Uterus (tissue), 4 donors: Measurements from ENCODE around the gene EGFL6. TPM values are rescaled to one million over a fixed set of nuclear protein-coding genes. Genes with fewer than 3 reads are reported as not detected.
"Not testable (repeated sequence)": the region's sequence is repeated elsewhere in the genome, so short reads cannot be mapped to it uniquely, and the experiment has no call there.

Source experiments
- DNase-seq, 2 donors: peaks; one replicate each; pipeline ENCODE4 v3.0.0-alpha.2; 2019 to 2020
- H3K27ac ChIP-seq, 2 donors: fragments of 200-600 bp; sonication (generic); 1 replicate in 1 of 2; 2 replicates in 1 of 2; pipeline ENCODE4 v1.5.1; 2016 to 2018
- H3K27me3 ChIP-seq, 2 donors: fragments of 200-600 bp; sonication (generic); one replicate each; pipeline ENCODE4 v1.5.1; 2018 to 2019; ENCODE audit warnings: control low read depth in 1 of 2
- H3K36me3 ChIP-seq, 2 donors: fragments of 200-600 bp; sonication (generic); one replicate each; pipeline ENCODE4 v1.5.1; 2019; ENCODE audit warnings: control low read depth in 1 of 2
- H3K4me1 ChIP-seq, 2 donors: fragments of 200-600 bp; sonication (generic); one replicate each; pipeline ENCODE4 v1.5.1; 2018 to 2019; ENCODE audit warnings: control low read depth in 1 of 2
- H3K4me3 ChIP-seq, 2 donors: fragments of 200-600 bp; sonication (generic); 1 replicate in 1 of 2; 2 replicates in 1 of 2; pipeline ENCODE4 v1.5.1; 2018 to 2019; ENCODE audit warnings: mild to moderate bottlenecking in 1 of 2
- H3K9me3 ChIP-seq, 2 donors: fragments of 200-600 bp; sonication (generic); one replicate each; pipeline ENCODE4 v1.5.1; 2019; ENCODE audit warnings: control low read depth in 1 of 2
- POLR2A ChIP-seq, 2 donors: fragments of 450-650 bp; IDR thresholded peaks; one replicate each; pipeline ENCODE4 v1.6.1; 2016; ENCODE audit warnings: antibody characterized with exemption in 2 of 2, mild to moderate bottlenecking in 1 of 2, moderate library complexity in 1 of 2
- intact Hi-C: fragments of 100-400 bp; cut with DNase I; formaldehyde crosslinking; loops from one replicate; pipeline ENCODE4 v1.15.1; 2023; ENCODE audit warnings: low total_unique reads
- total RNA-seq, 4 donors: library from RNA; depleted of rRNA in 3 of 4; stranded (reverse); fragments of >200 nt in 3 of 4; gene quantifications; one replicate each; pipeline versions ENCODE4 v1.1.0 to v1.2.4, GENCODE V29; 2014 to 2023
- TF ChIP-seq, protein P1 (sequence below), 4 experiments: fragments of 200-600 bp in 2 of 4; fragments of 450-650 bp in 2 of 4; sonication (generic) in 2 of 4; IDR thresholded peaks; one replicate each; pipeline ENCODE4 v1.5.1; 2016 to 2019; ENCODE audit warnings: antibody characterized with exemption in 4 of 4, mild to moderate bottlenecking in 2 of 4, moderate library complexity in 1 of 4
- donor health status: DM: yes; HTN: yes; CAD: no.

The EGFL6 gene
- total RNA-seq, 4 donors from 2014 or later: 0.18 to 15.7 TPM; not detected in 2

GRCh38 chrX:13645464-13646153 lies 76.2 kb downstream of the EGFL6 start:
- Histone ChIP-seq H3K27me3 (no peaks in the 10 kb centered on the region), H3K4me3 (no peak overlapping the region), H3K36me3 (no peaks in the 10 kb centered on the region), H3K9me3 (no peaks in the 10 kb centered on the region), H3K4me1 (no peaks in the 10 kb centered on the region), H3K27ac (no peak overlapping the region)
- TF ChIP-seq, protein P1, sequence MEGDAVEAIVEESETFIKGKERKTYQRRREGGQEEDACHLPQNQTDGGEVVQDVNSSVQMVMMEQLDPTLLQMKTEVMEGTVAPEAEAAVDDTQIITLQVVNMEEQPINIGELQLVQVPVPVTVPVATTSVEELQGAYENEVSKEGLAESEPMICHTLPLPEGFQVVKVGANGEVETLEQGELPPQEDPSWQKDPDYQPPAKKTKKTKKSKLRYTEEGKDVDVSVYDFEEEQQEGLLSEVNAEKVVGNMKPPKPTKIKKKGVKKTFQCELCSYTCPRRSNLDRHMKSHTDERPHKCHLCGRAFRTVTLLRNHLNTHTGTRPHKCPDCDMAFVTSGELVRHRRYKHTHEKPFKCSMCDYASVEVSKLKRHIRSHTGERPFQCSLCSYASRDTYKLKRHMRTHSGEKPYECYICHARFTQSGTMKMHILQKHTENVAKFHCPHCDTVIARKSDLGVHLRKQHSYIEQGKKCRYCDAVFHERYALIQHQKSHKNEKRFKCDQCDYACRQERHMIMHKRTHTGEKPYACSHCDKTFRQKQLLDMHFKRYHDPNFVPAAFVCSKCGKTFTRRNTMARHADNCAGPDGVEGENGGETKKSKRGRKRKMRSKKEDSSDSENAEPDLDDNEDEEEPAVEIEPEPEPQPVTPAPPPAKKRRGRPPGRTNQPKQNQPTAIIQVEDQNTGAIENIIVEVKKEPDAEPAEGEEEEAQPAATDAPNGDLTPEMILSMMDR (IDR thresholded peaks at IDR 0.05): no peak
- TF ChIP-seq POLR2A (IDR thresholded peaks at IDR 0.05): no peak
- intact Hi-C loops: no loop called here
- DNase-seq: no peak

DNA sequence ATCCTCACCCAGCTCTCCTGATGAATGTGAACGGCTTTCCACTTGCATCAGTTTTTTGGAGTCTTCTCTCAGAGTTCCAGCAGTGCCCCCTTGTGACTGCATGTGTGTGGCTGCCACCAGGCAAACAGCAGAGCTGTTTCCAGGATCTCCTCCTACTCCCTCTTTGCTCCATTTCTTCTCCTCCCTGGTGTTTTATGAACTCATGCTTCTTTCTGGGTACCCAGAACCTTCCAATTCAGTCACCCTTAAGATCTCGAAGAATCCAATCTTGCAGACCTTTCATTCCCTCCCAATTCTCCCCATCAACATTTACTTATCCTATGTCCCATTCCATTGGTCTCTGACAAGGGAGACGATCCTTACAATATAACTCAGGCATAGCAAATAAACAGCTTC lies 76.8 kb downstream of the EGFL6 start:
- H3K4me1 ChIP-seq: no peaks in the 10 kb centered on the region
- no peaks in the 10 kb centered on the region for H3K27me3 ChIP-seq
- no peak overlapping the region for H3K4me3 ChIP-seq
- intact Hi-C loops: no loop called here
- DNase-seq: peak; percentile 55 to 62
- TF ChIP-seq, protein P1 (IDR thresholded peaks at IDR 0.05): peak; percentile 39 to 58 (median 43)
- TF ChIP-seq POLR2A (IDR thresholded peaks at IDR 0.05): no peak
- no peaks in the 10 kb centered on the region for H3K36me3 ChIP-seq
- H3K9me3 ChIP-seq: no peaks in the 10 kb centered on the region
- H3K27ac ChIP-seq: no peak overlapping the region

DNA sequence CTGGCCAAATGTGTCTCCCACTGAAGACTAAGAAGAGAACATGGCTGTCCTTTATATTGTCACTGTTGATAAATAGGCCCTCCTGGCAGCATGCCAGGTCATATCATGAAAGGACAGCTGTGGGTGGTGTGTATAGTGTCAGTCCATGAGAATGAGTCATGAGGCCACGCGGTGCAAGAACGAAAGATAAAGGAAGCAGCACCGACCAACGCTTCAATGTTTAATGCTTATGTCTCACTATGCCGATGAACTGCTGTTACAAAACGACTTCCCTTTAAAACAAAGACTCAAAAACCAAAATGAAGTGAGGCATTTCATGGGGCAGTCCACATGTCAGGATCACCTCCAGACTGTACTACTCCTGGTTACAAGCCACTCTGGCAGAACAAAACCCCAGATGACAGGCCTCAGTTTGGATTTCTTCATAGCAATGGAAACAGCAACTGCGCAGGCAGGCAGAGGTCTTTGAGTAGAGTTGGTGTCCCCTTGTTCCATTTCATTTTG lies 78.4 kb downstream of the EGFL6 start:
- Histone ChIP-seq H3K27ac (peak overlapping the region; percentile 28), H3K27me3 (no peaks in the 10 kb centered on the region), H3K9me3 (no peaks in the 10 kb centered on the region), H3K4me1 (no peaks in the 10 kb centered on the region), H3K4me3 (no peak overlapping the region), H3K36me3 (no peaks in the 10 kb centered on the region)
- TF ChIP-seq, protein P1 (IDR thresholded peaks at IDR 0.05): no peak
- intact Hi-C loops: no loop called here
- peak; percentile 67 to 76 for DNase-seq

GRCh38 chrX:13648336-13648735 lies 78.9 kb downstream of the EGFL6 start:
- H3K27ac ChIP-seq: peak overlapping the region in 1 of 2 donors; percentile 28
- intact Hi-C loops, H3K4me3 ChIP-seq, H3K27me3 ChIP-seq, H3K9me3 ChIP-seq, H3K36me3 ChIP-seq, DNase-seq, H3K4me1 ChIP-seq: not testable (repeated sequence)

DNA sequence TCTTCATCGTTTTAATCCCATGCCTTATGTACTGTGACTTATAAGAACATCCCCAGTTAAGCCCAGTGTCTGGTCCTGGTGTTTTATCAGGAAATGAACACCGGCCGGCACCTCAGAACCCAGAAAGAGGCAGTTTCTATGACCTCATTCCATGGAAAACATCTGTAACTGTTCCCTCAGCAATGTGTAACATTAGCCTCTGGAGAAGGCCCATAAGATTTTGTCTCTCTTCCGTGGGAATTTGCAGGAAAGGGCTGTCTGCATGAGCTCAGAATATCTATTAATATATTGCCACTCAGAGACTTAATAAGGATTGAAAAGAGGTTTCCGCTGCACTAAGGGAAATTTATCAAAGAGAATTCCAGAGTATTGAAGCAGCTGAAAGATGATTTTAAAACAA lies 80.4 kb downstream of the EGFL6 start:
- H3K9me3 ChIP-seq: no peaks in the 10 kb centered on the region
- intact Hi-C loops: no loop called here

More for the DNA sequence above, 80.4 kb downstream of the EGFL6 start:
- DNase-seq: no peak
- TF ChIP-seq POLR2A (IDR thresholded peaks at IDR 0.05): no peak
- TF ChIP-seq, protein P1 (IDR thresholded peaks at IDR 0.05): no peak
- Histone ChIP-seq H3K4me1 (no peaks in the 10 kb centered on the region), H3K36me3 (no peaks in the 10 kb centered on the region), H3K4me3 (no peak overlapping the region), H3K27me3 (no peaks in the 10 kb centered on the region), H3K27ac (peak overlapping the region in 1 of 2 donors; percentile 2)
